H1 (cell line): ENCODE results near the gene DYNLT2B. TPM values are rescaled to one million over a fixed set of nuclear protein-coding genes. Genes with fewer than 3 reads are reported as not detected.

ENCODE experiments used
- EZH2 ChIP-seq: fragments of 200-600 bp; sonication (generic); IDR thresholded peaks from 2 replicates; pipeline ENCODE4 v1.7.1; 2012; ENCODE audit warnings: low read depth, mild to moderate bottlenecking, moderate library complexity, low read length, inconsistent platforms; ENCODE audit not compliant: severe bottlenecking
- RBBP5 ChIP-seq: IDR thresholded peaks from 2 replicates; pipeline ENCODE4 v1.7.1; 2012; ENCODE audit warnings: low read depth, mild to moderate bottlenecking, inconsistent platforms, low read length, moderate library complexity, borderline replicate concordance
- polyA plus RNA-seq, 7 experiments: library from polyadenylated mRNA; depleted of rRNA in 3 of 7; stranded (reverse) in 5 of 7; unstranded in 2 of 7; fragments of >200 nt in 5 of 7; fragments of 200-250 nt in 2 of 7; gene quantifications; 1 replicate in 5 of 7; 2 replicates in 1 of 7; 4 replicates in 1 of 7; pipeline versions ENCODE4 v1.2.1 to v1.2.3, GENCODE V29; 2011 to 2013; ENCODE audit warnings: missing spikeins in 2 of 7, mixed read lengths in 2 of 7
- total RNA-seq: library from RNA; stranded (reverse); fragmentation: NEBNext Ultra II Directional; extraction: Animal tissue kit (Norgen Biotek cat#: 25700); gene quantifications from 2 replicates; pipeline ENCODE4 v1.2.1, GENCODE V29; 2021

DYNLT2B gene
- total and polyA plus RNA-seq, 2 of the 8 experiments (the other 6 are each of a cell fraction or from before 2014, with no cell fraction given), result 10.9 to 22.2 TPM

DNA sequence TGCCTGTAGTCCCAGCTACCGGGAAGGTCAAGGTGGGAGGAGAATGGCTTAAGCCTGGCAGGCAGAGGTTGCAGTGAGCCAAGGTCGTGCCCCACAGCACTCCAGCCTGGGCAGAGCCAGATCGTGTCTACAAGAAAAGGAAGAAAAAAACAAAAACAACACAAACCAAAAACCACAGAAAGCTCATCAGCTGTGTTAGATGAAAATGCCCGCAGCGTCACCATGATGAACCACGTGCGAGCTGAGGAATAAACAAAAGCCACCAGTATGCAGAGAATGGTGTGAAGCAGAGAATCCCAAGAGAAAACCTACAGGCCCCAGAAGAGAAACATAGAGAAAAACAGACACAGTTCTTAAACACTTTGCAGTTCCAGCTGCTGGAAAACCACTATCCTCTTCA, 39.9 kb upstream of the DYNLT2B start (continued):
- TF ChIP-seq RBBP5 (no peak), EZH2 (no peak)
